CD4-positive, alpha-beta T cell treated with Interleukin-1 beta for 1 hour (primary cell): ENCODE results near the gene RUNX1.
"Not testable (repeated sequence)": the region's sequence is repeated elsewhere in the genome, so short reads cannot be mapped to it uniquely, and the experiment has no call there.

ENCODE experiments used
- DNase-seq, 2 donors: peaks; one replicate each; pipeline ENCODE4 v3.0.0-alpha.2; 2020 to 2022

RUNX1 gene

DNA sequence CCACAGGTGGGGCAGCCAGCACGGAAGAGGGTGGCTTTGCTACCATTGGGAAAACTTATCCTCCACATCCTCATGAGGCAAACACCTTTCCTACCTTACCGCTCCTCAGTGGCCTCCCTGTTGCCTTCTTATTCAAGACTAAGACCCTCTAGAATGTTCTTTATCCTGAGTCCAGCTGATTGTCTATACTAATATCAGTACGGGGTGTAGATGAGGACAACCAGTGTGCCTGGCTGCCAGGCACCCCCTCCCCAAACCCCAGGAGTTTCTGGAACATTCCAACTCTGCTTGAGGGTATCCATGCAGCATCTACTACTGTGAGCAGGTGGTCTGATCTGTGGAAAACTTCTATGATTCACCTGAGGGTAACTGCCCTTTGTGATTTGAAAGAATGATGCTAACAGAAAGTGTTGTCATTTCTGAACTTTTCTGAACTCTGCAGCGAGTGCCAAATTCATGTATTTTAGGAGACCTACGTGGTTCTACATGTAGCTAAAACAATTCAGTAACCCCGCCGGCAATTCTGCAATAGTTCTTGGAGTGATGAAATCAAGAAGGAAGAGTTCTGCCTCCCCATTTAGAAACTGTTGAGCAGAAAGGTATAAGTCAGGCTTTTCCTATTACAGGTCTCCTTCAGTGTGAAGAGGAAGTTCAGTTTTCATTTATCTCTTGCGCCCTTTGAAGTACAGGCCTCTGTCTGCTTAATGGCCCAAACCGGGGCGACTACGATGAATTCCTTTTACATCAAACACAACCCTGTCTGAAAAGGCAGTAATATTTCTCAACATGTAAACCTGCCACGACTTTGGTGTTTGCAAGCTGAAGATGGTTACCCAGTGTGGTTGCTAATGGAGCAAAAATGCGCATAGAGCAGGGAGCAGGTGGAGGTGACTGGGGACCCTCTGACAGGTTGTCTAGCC lies 80.4 kb downstream of the RUNX1 start:
- no peak for DNase-seq

DNA sequence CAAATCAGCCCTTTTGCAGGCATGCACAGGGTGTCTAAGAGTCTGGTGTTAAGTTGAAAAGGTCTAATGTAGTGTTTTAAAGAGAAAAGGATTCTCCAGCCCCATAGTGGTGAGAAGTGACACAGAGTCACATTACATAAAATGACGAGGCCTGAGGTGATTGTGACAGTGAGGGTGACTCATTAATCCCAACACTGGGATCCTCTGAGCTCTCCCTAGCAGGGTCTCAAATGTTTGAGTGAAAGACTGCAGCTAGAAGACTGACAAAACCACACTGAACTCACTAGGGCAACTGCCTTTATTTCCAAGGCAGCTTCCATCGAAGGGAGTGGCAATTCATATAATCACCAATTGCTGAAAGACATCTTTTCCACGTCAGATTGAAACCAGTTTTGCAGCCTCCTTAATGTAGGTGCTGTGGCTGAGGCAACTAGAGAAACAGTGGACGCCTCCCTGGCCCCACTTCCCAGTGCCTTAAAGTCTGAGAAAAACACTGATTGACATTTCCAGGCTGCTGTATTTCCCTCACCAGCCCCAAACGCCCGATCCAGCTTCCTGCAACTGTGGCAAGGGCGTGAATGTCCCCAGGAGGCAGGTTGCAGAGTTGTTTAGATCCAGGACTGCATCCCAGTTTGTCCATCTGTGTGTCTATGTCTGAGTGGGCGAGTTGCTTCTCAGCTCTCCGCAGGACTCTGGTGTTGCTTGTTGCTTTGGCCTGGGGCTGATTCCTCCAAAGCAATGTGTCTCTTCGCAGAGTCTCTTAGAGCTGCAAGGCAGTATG lies 81.4 kb downstream of the RUNX1 start:
- no peak for DNase-seq

DNA sequence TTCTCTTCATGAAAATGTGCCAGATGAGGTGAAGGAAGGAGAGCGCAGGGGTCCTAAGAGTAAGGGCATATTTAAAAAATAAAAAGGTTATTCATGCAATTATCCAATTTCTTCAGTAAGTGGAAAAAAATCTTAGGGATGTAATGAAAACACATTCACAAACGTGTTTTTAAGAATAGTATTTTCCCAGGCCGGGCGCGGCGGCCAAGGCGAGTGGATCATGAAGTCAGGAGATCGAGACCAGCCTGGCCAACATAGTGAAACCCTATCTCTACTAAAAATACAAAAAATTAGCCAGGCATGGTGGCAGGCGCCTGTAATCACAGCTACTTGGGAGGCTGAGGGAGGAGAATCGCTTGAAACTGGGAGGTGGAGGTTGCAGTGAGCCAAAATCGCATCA lies 82.2 kb downstream of the RUNX1 start:
- not testable (repeated sequence) for DNase-seq

DNA sequence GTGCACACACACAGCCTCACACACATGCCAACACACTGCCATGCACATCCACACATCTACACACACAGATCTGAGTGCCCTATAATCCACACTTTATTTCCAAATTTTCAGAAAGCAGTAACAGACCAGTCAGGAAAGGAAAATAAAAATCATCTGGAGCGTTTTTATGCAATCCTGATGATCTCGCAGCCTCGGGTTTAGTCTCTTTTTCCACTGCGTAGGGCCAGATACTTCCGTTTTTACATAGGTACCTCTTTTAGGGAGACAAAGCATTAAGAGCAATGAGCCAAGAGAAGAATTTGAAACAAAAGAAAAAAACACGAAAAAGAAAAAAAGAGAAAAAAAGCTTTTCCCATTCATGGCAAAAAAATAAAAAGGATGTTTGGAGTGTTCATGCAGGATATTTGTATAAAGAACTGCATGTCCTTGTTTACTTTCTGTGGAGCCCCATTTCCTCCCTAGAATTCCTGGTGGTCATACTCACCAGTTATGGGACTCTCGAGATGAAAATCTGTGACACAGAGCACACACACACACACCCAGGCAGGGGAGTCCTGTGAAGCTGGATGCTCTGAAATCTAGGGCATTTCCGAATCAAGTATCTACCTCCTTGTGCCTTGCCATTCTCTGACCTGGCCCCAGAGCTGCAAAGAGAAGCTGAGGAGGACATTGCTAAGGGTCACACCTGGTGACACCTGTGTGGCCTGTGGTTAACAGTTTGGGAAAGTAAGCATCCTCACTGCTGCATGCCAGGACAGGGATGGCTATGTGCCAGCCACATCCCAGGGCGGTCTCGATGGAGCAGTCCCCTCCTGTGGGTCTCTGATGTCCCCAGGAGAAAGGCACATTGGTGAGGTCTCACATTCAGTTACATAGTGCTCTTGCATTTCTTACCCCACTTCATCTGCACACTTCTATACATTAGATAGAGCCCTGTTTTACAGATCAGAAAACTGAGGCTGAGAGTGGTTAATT lies 83.6 kb downstream of the RUNX1 start:
- DNase-seq, result no peak

DNA sequence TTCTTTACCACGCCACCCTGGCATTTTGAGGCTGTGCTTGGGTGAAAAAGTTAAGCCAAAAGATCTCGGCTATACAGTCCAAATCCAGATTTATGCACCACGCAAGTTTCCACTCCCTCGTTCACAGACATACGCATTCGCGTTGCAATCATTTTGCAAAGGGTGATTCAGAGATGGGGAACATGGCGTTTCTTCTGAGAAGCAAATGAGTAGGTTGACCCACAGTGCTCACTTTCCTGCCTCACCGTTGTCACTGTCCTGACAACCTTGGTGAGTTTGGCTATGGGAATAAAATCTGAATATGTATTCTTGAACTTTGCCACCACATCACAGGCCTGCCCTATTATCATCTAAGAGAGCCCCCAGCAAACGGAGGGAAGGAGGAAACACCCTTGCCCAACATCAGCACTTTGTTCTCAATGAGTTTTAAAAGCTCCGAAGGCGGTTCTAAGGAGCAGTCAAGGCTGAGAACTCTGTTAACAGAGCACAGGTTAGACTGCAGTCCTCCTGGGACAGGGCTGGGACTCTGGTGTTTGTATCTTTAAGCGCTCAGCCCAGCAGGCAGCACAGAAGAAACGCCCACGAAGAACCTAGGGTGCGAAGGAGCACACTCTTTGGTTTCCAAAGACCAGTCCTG lies 86.4 kb downstream of the RUNX1 start:
- DNase-seq, result no peak

DNA sequence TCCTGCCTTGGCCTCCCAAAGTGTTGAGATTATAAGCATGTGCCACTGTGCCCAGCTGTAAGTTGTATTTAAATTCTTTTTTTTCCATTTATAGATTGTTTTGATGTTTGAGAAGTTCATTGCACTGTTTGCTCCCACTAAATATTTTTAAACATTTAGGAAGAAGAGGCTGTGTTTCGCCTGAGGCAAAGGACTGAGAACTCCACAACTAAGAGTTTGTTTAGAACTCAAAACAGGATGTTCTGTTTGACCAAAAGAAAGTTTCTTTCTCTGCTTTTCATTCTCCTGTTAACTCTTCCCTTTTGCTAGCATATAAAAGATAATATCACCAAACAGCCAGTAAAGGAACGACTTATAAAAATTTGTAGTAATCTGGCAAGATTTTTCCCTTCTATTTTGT lies 87.0 kb downstream of the RUNX1 start:
- no peak for DNase-seq

DNA sequence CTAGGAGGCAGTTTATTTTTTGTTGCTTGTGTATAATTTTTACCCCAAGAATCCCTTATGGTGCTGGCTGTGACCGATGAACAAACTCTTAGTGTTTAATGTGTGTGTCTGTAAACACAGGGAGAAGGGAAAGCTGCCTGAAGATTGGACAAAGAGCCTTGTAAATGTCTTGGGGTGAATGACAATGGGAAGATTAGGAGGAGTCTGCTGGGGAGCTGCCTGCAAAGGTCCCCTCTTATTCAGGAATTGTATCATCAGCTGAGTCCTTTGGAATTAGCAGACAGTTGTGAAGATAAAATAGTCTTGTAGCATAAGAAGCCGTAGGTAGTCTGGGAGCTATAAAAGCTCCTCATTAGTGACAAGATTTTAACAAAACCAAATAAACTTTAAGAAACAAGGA lies 88.4 kb downstream of the RUNX1 start:
- no peak for DNase-seq

DNA sequence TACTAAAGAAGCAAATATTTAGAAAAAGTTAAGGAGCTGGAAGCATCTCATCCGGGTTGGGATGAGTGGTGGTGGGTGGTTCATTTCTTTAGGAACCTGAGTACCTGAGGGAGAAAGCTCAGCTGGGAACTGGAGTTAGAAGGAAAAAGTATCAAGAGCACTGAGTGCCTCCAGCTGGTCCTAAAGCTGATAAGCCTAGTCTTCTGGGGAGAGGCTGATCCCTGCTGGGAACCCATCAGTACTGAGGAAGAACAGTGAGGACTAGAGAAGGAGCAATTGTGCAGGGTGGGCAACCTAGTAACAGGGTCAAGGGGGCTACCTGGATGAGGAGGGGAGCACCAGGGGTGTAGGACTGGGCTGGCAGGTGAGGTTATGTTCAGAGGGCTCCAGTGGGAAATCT lies 89.5 kb downstream of the RUNX1 start:
- DNase-seq, result no peak

DNA sequence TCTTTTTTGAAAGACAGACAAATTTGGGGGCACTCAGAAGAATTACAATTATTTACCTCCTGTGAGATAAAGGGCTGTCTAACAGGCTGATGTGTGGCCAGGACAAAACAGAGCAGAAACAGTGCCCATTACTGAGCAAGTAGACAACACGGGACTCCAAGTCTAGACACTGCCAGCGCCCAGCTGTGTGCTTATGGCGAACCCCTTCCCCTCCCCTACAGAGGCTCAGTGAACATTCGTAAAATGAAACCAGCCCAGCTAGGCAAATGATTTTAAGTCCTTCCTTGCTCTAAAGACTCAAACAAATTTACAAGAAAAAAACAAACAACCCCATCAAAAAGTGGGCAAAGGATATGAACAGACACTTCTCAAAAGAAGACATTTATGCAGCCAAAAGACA lies 91.1 kb downstream of the RUNX1 start:
- DNase-seq, result no peak

DNA sequence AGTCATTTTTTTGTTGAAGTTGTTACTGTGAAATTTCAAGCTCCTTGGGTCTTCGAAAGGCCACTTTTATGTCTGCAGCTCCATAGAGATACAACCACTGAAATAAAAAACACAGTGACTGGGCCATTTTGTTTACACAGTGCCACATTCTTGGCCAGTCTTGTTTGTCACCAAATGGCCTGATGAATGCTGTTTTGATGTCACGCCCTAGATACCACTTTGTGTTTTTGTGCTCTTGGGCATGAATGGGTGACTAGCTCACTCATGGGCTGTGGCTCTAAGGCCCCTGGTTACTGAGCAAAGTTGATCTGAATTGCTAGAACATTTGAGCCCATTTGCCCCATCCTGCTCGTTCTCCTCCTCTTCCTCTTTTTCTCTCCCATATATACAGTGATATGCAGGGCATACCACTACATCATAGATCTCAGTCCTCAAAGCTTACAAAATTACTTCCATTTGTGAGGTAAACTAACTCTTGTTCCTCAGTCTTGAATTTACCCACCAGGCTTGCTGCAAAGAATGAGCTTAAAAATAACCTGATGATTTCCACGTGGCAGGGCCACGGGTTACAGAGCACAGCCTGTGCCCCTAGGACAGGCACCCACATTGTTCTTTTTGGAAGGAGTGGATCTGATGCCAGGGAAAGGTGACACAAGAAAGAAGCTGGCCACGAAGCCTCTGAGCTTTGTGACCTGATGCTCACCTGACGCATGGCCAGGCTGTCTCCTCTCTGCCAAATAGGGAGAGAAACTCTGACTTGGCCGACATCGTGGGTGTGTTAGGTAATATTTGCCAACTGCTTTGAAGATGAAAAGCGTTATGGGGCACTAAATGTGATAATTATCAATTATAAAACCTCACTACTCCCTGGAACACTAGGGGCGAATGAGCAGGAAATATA lies 92.4 kb downstream of the RUNX1 start:
- DNase-seq, result no peak

DNA sequence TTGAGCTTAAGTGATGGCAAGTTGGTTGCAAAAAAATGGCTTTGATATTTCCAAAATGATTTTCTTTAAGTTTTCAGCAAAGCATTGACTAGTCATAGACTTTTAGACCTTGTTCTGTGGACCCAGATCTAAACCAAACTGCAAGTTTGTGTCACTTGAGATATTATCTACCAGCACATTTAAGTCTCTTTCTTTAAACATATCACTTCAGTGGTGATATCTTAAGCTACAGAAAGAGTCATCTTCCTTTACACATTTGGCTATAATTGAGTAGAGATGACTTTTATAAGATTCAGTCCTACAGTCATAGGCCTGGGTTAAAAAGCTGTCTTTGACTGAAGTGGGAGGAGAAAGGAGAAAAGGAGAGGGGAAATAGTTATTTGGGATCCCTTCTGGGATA lies 95.2 kb downstream of the RUNX1 start:
- DNase-seq, result no peak

DNA sequence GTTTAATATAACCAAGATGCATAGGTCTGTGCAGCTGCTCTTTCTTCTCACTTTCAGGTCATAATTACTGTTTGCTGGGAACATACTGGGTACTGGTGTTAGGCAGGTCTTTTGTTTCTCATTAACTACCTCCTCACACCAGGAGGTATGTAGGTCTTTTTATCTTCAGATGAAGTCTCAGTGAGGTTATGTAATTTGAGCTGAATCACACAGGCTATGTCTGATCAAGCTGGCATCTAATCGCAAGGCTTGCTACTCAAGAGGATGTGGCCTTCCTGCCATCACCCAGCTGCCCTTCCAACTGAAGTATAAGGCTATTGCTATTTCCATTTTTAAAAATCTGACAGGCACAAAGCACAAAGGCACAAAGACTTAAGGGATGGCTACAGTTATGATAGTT lies 96.4 kb downstream of the RUNX1 start:
- no peak for DNase-seq

DNA sequence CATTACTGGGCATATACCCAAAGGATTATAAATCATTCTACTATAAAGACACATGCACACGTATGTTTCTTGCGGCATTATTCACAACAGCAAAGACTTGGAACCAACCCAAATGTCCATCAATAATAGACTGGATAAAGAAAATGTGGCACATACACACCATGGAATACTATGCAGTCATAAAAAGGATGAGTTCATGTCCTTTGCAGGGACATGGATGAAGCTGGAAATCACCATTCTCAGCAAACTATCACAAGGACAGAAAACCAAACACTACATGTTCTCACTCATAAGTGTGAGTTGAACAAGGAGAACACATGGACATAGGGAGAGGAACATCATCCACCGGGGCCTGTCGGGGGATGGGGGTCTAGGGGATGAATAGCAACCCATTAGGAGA lies 97.2 kb downstream of the RUNX1 start:
- not testable (repeated sequence) for DNase-seq

DNA sequence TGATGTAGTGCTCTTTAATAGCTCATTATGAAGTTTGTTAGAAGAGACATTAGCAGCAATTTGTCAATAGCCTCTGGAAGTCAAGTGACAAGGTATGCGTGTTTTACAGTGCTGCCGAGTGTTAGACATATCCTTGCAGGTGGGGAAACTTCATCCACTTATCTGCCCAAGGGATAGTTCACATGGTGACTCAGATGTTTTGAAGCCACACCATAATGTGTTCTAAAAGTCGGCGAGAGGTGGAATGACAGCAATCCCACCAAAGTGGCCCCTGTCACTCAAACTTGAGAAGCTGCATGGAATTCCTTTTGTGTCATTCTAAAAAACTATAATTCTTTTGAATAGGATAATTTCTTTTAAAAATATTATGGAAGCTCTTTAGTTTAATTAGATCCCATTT lies 98.1 kb downstream of the RUNX1 start:
- no peak for DNase-seq

DNA sequence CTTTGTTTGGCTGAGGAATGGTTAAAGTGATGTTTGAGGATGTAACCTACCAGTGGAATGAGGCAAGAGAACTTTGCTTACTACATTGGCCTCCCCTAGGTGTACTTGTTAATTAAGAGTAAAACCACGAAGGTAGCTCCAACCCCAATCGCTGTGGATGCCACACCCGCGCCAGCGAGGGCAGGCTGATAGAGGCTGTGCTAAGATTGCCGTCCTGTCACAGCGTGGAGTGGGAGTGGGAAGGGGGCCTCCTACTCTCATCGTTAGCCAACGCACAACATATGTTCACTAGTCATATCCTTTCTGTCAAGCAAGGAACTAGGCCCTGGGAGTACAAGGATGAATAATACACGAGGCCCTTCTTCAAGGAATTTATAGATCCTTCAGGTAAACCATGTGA lies 99.6 kb downstream of the RUNX1 start:
- DNase-seq, result no peak

DNA sequence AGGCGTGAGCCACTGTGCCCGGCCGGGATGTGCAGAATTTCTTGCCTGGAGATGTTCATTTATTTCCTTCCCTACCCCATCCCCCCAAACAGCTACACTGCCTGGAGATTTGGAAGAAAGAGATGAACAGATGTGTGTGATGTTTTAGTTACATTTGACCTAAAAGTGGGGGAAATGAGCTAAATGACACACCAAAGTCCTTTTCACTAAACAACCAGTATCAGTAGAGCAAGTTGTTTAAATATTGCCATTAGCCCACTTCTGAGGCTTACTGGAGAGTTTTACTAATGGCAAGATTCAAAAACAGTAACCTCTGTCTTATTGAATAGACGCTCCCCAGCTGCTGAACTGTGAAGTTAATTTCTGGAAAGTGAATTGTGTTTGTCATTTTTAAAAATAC lies 100.1 kb downstream of the RUNX1 start:
- no peak for DNase-seq

DNA sequence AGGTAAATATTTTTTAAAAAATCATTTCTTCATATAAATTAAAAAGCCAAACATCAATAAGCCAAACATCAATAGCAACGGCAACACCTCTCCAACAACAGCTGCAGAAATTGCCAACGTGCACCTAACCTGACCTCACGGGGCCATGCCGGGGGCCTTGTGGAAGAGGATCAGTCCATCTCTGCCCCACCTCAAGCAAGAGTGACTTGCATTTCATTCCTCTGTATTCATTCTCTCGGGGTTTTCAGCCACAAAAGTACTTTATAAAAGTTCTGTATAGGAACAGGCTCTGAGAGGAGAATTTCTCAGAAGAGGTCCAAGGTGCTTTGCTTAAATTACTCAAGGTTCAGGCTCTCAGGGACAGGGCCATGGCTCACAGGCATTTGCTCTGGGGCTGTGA lies 100.9 kb downstream of the RUNX1 start:
- DNase-seq, result no peak

DNA sequence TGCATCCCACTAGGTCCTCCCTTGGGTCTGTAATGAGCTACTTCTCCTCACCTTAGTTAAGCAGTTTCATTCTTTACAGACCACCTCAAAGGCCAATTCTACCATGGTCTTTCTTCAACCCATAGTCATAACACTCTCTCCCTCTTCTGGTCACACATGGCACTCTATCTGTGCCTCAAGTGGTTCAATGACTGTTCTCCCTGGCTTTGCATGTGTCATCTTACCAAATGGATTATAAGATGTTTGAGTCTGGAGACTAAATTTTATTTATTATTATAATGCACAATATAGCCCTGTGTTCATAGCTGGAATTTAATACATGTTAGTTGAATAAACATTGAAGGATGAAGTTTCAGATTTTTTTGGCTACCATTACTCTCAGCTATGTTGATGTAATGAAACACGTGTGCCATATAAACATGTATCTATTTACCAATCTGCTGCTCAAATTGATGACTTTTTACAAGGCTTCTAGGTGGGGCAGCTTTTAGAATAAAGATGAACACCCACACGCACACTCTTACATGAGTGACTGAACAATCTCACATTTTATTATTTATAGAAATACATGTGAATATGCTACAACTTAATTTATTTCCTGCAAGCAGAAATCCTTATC lies 102.1 kb downstream of the RUNX1 start:
- DNase-seq, result no peak

DNA sequence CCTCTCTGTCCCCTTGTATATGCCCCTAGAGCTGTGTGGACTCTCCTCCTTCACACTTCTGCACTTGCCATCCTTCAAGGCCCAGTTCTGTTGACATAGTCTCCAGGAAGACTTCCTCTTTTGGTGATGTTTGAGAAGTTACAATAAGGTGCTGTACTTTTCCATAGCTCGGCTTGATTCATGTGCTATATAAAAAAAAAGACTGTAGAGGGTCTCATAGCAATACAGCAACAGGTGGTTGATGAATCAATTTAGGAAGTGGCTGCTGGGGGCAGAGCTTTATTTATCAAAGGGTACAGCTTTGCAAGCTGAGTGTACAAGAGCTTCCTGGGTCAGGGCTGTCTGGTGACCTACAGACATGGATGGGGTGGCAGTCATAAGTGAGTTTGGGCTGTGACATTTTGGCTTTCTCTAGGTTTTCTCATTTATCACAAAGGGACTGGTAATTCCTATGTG lies 102.7 kb downstream of the RUNX1 start:
- DNase-seq, result no peak

DNA sequence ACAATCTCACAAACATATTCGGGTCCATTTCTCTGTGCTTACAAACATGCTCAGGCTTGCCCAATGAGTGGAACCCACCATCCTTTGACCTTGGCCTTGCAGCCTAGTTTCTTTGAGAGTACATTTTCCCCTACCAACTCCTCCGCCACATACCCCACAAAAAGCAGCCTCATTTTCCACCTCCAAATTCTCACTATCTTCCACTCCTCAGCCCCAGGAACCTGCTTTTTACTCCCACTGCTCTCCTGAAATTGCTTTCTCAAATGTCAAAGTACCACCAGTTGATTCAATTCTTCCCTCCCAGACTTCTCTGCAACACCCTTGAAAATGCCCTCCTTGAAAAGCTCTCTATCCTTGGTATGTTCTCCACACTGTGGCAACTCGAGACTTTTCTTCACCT lies 103.8 kb downstream of the RUNX1 start:
- no peak for DNase-seq
